Endothelial cell of umbilical vein (primary cell): ENCODE measurements around the gene PRKG1. TPM values are rescaled to one million over a fixed set of nuclear protein-coding genes. Genes with fewer than 3 reads are reported as not detected.
"Not testable (repeated sequence)": the region's sequence is repeated elsewhere in the genome, so short reads cannot be mapped to it uniquely, and the experiment has no call there.

Experiments used
- BruUV-seq: library from RNA; stranded (reverse); fragments of 400-500 nt; replicated peaks from 2 replicates; lab custom pipeline; 2021; lab: Mats Ljungman, UMichigan
- CTCF ChIA-PET: fragments of 300-600, 350-600 bp; sonication (Branson Sonifier 250); formaldehyde crosslinking; loops from one replicate; lab custom pipeline; 2021; ENCODE audit warnings: antibody characterized with exemption, inconsistent platforms; lab: Charles Lee
- POLR2A ChIA-PET: fragments of 300-600, 350-600 bp; sonication (Branson Sonifier 250); formaldehyde crosslinking; loops from one replicate; lab custom pipeline; 2021; ENCODE audit warnings: antibody characterized with exemption, inconsistent platforms; lab: Charles Lee
- DNase-seq: peaks from one replicate; pipeline ENCODE4 v3.0.0-alpha.2; 2011; ENCODE audit warnings: low read depth, low spot score
- FAIRE-seq: peaks from 2 replicates; lab custom pipeline; 2011; peaks lifted over from hg19 to GRCh38; lab: Jason Lieb, UNC
- H2AFZ ChIP-seq: 2 replicates; pipeline ENCODE4 v1.6.0; 2012; ENCODE audit warnings: low read depth, low read length, control low read depth, inconsistent platforms
- H3K27ac ChIP-seq: 2 replicates; pipeline ENCODE4 v1.5.1; 2011; ENCODE audit warnings: low read depth, mild to moderate bottlenecking, control low read depth, low read length, moderate library complexity; ENCODE audit not compliant: insufficient read depth
- H3K27me3 ChIP-seq, 2 experiments: 2 replicates each; pipeline versions ENCODE4 v1.6.0 to v1.6.1; 2011; ENCODE audit warnings: low read length in 2 of 2, mixed read lengths in 1 of 2; ENCODE audit not compliant: control insufficient read depth in 2 of 2, insufficient read depth in 2 of 2
- H3K36me3 ChIP-seq, 2 experiments: 2 replicates in 1 of 2; 3 replicates in 1 of 2; pipeline ENCODE4 v1.5.1; 2011; ENCODE audit warnings: low read length in 2 of 2, mild to moderate bottlenecking in 1 of 2, moderate library complexity in 1 of 2; ENCODE audit not compliant: control insufficient read depth in 2 of 2, insufficient read depth in 2 of 2; ENCODE audit errors: extremely low read depth in 1 of 2
- H3K4me1 ChIP-seq: 3 replicates; pipeline ENCODE4 v1.5.1; 2011; ENCODE audit warnings: mild to moderate bottlenecking, low read length; ENCODE audit not compliant: control insufficient read depth, insufficient read depth; ENCODE audit errors: extremely low read depth
- H3K4me2 ChIP-seq: 2 replicates; pipeline ENCODE4 v1.6.1; 2011; ENCODE audit warnings: low read length, control low read depth, mixed read lengths; ENCODE audit not compliant: insufficient read depth
- H3K4me3 ChIP-seq, 3 experiments: fragments of 200-600 bp in 1 of 3; sonication (generic), shearing (Covaris generic) in 1 of 3; replicated peaks in 1 of 3; 2 replicates each; pipeline ENCODE4 v1.5.1; 2011 to 2016; ENCODE audit warnings: control low read depth in 3 of 3, low read length in 3 of 3, mild to moderate bottlenecking in 2 of 3, inconsistent platforms in 1 of 3, low read depth in 1 of 3, moderate library complexity in 1 of 3; ENCODE audit not compliant: insufficient read depth in 1 of 3
- H3K79me2 ChIP-seq: 2 replicates; pipeline ENCODE4 v1.6.0; 2012; ENCODE audit warnings: low read length, inconsistent platforms; ENCODE audit not compliant: control insufficient read depth, insufficient read depth
- H3K9ac ChIP-seq: replicated peaks from 2 replicates; pipeline ENCODE3; 2011; ENCODE audit warnings: low read length, control low read depth; ENCODE audit not compliant: insufficient read depth; ENCODE audit errors: extremely low read depth
- H3K9me1 ChIP-seq: replicated peaks from 3 replicates; pipeline ENCODE4 v1.6.0; 2011; ENCODE audit warnings: mild to moderate bottlenecking, low read length; ENCODE audit not compliant: control insufficient read depth, insufficient read depth; ENCODE audit errors: extremely low read depth
- H3K9me3 ChIP-seq: replicated peaks from 2 replicates; pipeline ENCODE4 v1.5.1; 2012; ENCODE audit warnings: low read length, inconsistent platforms; ENCODE audit not compliant: control insufficient read depth, insufficient read depth
- H4K20me1 ChIP-seq: replicated peaks from 2 replicates; pipeline ENCODE3; 2011; ENCODE audit warnings: mild to moderate bottlenecking, low read length; ENCODE audit not compliant: control insufficient read depth, insufficient read depth; ENCODE audit errors: extremely low read depth
- EZH2 ChIP-seq: IDR thresholded peaks from 2 replicates; pipeline ENCODE4 v1.6.1; 2012; ENCODE audit warnings: borderline replicate concordance, low read depth, mild to moderate bottlenecking, moderate library complexity, low read length, inconsistent platforms; ENCODE audit not compliant: severe bottlenecking
- GATA2 ChIP-seq: IDR thresholded peaks from 2 replicates; pipeline ENCODE4 v1.7.0; 2011; ENCODE audit warnings: low read depth, mild to moderate bottlenecking, moderate library complexity, mixed read lengths, low read length; ENCODE audit not compliant: insufficient read length, insufficient read depth
- JUN ChIP-seq: IDR thresholded peaks from 2 replicates; pipeline ENCODE4 v1.6.1; 2011; ENCODE audit warnings: borderline replicate concordance, low read depth; ENCODE audit not compliant: insufficient read length, insufficient read depth
- POLR2A ChIP-seq: IDR thresholded peaks from 2 replicates; pipeline ENCODE4 v1.6.1; 2012; ENCODE audit warnings: low read depth, mild to moderate bottlenecking, control low read depth, low read length
- dilution Hi-C: fragments of 300-500 bp; cut with MboI; formaldehyde crosslinking; loops from one replicate; pipeline ENCODE4 v1.15.0; 2019; ENCODE audit warnings: low sequenced_read_pairs; ENCODE audit not compliant: extremely low pct_ligation_motif_present
- intact Hi-C: fragments of 100-400 bp; cut with micrococcal nuclease; formaldehyde crosslinking; loops from one replicate; pipeline ENCODE4 v1.10.0; 2022
- polyA plus RNA-seq, 4 experiments: library from polyadenylated mRNA; depleted of rRNA in 3 of 4; stranded (reverse) in 3 of 4; unstranded in 1 of 4; fragments of >200 nt; gene quantifications; 2 replicates each; pipeline versions ENCODE4 v1.2.1 to v1.2.3, GENCODE V29; 2011 to 2012; ENCODE audit warnings: missing spikeins in 1 of 4
- total RNA-seq: library from RNA; stranded (reverse); gene quantifications from 2 replicates; pipeline ENCODE4 v1.2.3, GENCODE V29; 2021
- TF ChIP-seq, protein P1 (sequence below): IDR thresholded peaks from 2 replicates; pipeline ENCODE4 v1.6.1; 2011; ENCODE audit not compliant: insufficient read depth, insufficient read length

Gene PRKG1
- total and polyA plus RNA-seq, 2 donors (not counting 3 experiments of a cell fraction or from before 2014, with no cell fraction given) = 0.01 to 0.18 TPM

DNA sequence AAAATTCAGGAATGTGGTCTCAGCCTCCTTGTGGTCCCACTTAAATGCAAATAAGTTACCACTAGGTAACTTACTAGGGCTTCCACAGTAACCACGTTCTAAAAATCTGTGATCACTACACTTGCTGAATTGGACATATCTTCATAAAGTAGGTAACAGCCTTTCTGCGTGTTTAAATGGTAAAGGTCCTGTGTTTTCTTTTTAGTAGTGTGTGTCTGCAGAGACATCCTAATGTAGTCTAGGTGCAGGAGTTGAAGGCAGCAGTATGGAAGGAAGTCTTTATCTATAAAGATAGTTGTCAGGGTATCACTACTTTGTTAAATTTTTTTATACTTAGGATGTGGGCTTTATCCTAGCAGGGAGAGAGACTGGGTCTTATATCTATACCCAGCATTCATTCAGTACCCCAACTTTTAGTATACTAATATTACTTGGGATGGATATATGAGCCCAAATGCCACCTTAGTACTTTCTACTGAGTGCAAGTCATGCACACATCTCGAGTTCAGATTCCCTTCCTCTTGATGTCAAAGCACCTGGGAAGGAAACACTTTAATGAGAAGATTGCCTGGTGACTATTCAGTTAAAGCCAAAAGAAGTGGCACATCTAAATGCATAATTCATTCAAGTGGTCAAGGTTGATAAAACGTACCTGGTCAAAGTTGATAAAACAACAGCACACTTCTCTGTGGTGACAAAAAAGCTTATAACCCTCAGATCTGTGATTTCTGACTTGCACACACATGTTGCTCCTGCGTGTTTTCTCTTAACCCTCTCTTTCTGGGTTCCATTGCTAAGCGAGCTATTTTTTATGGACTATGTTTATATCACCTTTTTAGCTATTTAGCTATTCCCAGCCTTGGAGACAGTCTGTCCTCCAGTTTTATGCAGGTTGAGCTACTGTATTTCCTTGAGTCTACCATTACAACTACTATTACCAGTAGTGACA lies 958.7 kb downstream of the PRKG1 start:
- FAIRE-seq (no peak), DNase-seq (no peak)
- intact Hi-C loops (no loop called here), dilution Hi-C loops (no loop called here)
- ChIA-PET CTCF (no interaction called here), POLR2A (no interaction called here)
- Histone ChIP-seq H3K4me1 (peaks cover 11% of the 10 kb centered on the region), H3K27me3 (no peaks in the 10 kb centered on the region), H3K9me3 (no peaks in the 10 kb centered on the region), H3K36me3 (no peaks in the 10 kb centered on the region), H3K79me2 (no peaks in the 10 kb centered on the region), H3K9me1 (no peaks in the 10 kb centered on the region), H4K20me1 (no peaks in the 10 kb centered on the region), H3K4me2 (no peak overlapping the region), H2AFZ (no peak overlapping the region), H3K9ac (no peak overlapping the region), H3K4me3 (no peak overlapping the region), H3K27ac (no peak overlapping the region)
- TF ChIP-seq GATA2 (no peak), JUN (no peak), EZH2 (no peak), POLR2A (no peak)
- TF ChIP-seq, protein P1, sequence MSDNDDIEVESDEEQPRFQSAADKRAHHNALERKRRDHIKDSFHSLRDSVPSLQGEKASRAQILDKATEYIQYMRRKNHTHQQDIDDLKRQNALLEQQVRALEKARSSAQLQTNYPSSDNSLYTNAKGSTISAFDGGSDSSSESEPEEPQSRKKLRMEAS = no peak
- BruUV-seq = no TSS peak

DNA sequence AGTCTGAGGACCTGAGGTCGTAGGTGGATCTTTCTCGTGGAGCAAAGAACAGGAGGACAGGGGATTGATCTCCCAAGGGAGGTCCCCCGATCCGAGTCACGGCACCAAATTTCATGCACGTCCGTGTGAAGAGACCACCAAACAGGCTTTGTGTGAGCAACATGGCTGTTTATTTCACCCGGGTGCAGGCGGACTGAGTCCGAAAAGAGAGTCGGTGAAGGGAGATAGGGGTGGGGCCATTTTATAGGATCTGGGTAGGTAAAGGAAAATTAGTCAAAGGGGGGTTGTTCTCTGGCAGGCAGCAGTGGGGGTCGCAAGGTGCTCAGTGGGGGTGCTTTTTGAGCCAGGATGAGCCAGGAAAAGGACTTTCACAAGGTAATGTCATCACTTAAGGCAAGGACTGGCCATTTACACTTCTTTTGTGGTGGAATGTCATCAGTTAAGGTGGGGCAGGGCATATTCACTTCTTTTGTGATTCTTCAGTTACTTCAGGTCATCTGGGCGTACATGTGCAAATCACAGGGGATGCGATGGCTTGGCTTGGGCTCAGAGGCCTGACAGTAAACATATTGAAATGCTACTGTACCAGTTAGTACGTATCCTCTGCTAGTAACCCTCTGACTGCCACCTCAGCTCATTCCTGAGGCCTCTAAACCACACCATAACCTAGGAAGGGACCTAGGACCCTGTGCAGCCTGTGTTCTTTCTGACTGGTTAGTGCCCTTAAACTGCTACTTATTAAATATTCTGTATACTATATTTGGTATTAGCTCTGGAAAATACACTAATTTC lies 964.9 kb downstream of the PRKG1 start:
- H3K79me2 ChIP-seq, H3K27me3 ChIP-seq, intact Hi-C loops, H3K9me1 ChIP-seq, H3K36me3 ChIP-seq, H3K9ac ChIP-seq, POLR2A ChIA-PET, DNase-seq, H4K20me1 ChIP-seq, H3K4me1 ChIP-seq, FAIRE-seq, H2AFZ ChIP-seq, CTCF ChIA-PET, dilution Hi-C loops, BruUV-seq, H3K4me2 ChIP-seq, H3K4me3 ChIP-seq, H3K9me3 ChIP-seq, H3K27ac ChIP-seq: not testable (repeated sequence)
